Measurements from ENCODE around the gene P2RX2. TPM values are rescaled to one million over a fixed set of nuclear protein-coding genes. Genes with fewer than 3 reads are reported as not detected.

Gene P2RX2
- total RNA-seq, 1 donor from 2014 or later, result not detected

DNA sequence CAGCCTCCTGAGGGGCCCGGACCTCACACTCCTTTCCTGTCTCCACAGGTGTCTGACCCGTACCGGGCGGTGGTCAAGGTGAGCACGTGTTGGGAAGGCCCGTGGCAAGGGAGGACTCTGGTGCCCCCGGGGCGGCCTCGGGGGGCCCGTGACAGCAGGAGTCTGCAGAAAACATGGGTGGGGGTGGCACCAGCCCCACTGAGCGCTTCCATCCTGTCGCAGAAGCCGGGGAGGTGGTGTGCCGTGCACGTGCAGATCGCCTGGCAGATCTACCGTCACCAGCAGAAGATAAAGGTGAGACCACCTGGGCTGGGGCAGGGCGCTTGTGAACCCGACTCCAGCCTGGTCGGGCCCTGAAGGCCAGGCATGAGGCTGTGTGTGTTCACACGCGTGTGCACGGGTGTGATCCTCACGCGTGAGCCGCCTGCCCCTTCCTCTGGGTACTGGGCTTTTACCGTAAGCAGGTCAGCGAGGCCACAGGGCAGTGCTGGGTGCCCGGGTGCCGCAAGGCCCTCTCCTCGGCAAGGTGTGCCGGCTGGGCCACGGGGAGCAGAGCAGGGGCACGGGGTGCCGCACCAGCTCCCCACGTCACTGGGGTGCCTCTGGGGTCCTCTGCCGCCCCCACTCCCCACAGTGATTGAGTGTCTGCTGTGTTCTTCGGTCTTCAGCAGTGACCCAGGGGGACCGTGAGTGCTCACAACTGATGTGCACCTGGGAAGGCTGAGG lies 44.1 kb upstream of the P2RX2 start:
- Histone ChIP-seq H4K20me1 (ENCODE audit: insufficient read depth, low read length) (no peaks in the 10 kb centered on the region), H3K27me3 (ENCODE audit: insufficient read depth, low read length) (no peaks in the 10 kb centered on the region), H3K4me1 (ENCODE audit: insufficient read depth, low read length) (no peaks in the 10 kb centered on the region), H3K4me3 (ENCODE audit: insufficient read depth, low read depth, low read length) (no peak overlapping the region), H3K9ac (ENCODE audit: low read length) (no peak overlapping the region), H3K36me3 (ENCODE audit: insufficient read depth, low read length) (peaks cover 3% of the 10 kb centered on the region), H3K79me2 (ENCODE audit: insufficient read depth, low read length) (no peaks in the 10 kb centered on the region), H3K27ac (ENCODE audit: low read depth, low read length) (no peak overlapping the region), H3K4me2 (ENCODE audit: low read length) (no peak overlapping the region), H2AFZ (ENCODE audit: low read depth, low read length) (no peak overlapping the region), H3K9me3 (ENCODE audit: insufficient read depth, low read depth, low read length) (no peaks in the 10 kb centered on the region)
- H3K27ac Mint-ChIP-seq (ENCODE audit: unreplicated experiment), result no peak overlapping the region
- H3K36me3 Mint-ChIP-seq (ENCODE audit: low read depth, unreplicated experiment), result peaks cover 13% of the 10 kb centered on the region
- no peak overlapping the region for H3K4me3 Mint-ChIP-seq (ENCODE audit: unreplicated experiment)
- TF ChIP-seq CTCF (IDR thresholded peaks at IDR 0.05; ENCODE audit: insufficient read depth, low read depth, low read length), result no peak
- TF ChIP-seq EZH2 (IDR thresholded peaks at IDR 0.05; ENCODE audit: insufficient read depth, low read length), result no peak
- H3K27me3 Mint-ChIP-seq (ENCODE audit: low read depth, unreplicated experiment), result peaks cover 4% of the 10 kb centered on the region
- no peaks in the 10 kb centered on the region for H3K9me3 Mint-ChIP-seq (ENCODE audit: unreplicated experiment)
- no peaks in the 10 kb centered on the region for H3K4me1 Mint-ChIP-seq (ENCODE audit: low read depth, unreplicated experiment)
- no peak for DNase-seq (ENCODE audit: low read depth)
- no peak for FAIRE-seq

GRCh38 chr12:132575661-132576060 lies 42.9 kb upstream of the P2RX2 start:
- no peaks in the 10 kb centered on the region for H3K4me1 ChIP-seq (ENCODE audit: insufficient read depth, low read length)
- no peak for FAIRE-seq
- H2AFZ ChIP-seq (ENCODE audit: low read depth, low read length), result no peak overlapping the region
- TF ChIP-seq CTCF (IDR thresholded peaks at IDR 0.05; ENCODE audit: insufficient read depth, low read depth, low read length) (no peak), EZH2 (IDR thresholded peaks at IDR 0.05; ENCODE audit: insufficient read depth, low read length) (no peak)
- H3K27ac ChIP-seq (ENCODE audit: low read depth, low read length), result no peak overlapping the region
- Mint-ChIP-seq H3K4me1 (ENCODE audit: low read depth, unreplicated experiment) (no peaks in the 10 kb centered on the region), H3K9me3 (ENCODE audit: unreplicated experiment) (no peaks in the 10 kb centered on the region), H3K4me3 (ENCODE audit: unreplicated experiment) (no peak overlapping the region), H3K36me3 (ENCODE audit: low read depth, unreplicated experiment) (peaks cover 16% of the 10 kb centered on the region), H3K27me3 (ENCODE audit: low read depth, unreplicated experiment) (peaks cover 11% of the 10 kb centered on the region), H3K27ac (ENCODE audit: unreplicated experiment) (peak overlapping the region; percentile 18)
- H3K4me2 ChIP-seq (ENCODE audit: low read length), result no peak overlapping the region
- H3K4me3 ChIP-seq (ENCODE audit: insufficient read depth, low read depth, low read length), result no peak overlapping the region
- H3K27me3 ChIP-seq (ENCODE audit: insufficient read depth, low read length), result no peaks in the 10 kb centered on the region
- peaks cover 3% of the 10 kb centered on the region for H3K36me3 ChIP-seq (ENCODE audit: insufficient read depth, low read length)
- no peaks in the 10 kb centered on the region for H3K9me3 ChIP-seq (ENCODE audit: insufficient read depth, low read depth, low read length)
- no peaks in the 10 kb centered on the region for H3K79me2 ChIP-seq (ENCODE audit: insufficient read depth, low read length)
- DNase-seq (ENCODE audit: low read depth), result no peak
- no peak overlapping the region for H3K9ac ChIP-seq (ENCODE audit: low read length)
- peaks cover 4% of the 10 kb centered on the region for H4K20me1 ChIP-seq (ENCODE audit: insufficient read depth, low read length)

- no peak overlapping the region for H3K4me2 ChIP-seq (ENCODE audit: low read length)
- FAIRE-seq, result no peak
These were observed 41.9 kb upstream of the P2RX2 start for GRCh38 chr12:132576701-132577100.

More at GRCh38 chr12:132576701-132577100, 41.9 kb upstream of the P2RX2 start:
- Histone ChIP-seq H3K36me3 (ENCODE audit: insufficient read depth, low read length) (peaks cover 3% of the 10 kb centered on the region), H2AFZ (ENCODE audit: low read depth, low read length) (no peak overlapping the region), H3K79me2 (ENCODE audit: insufficient read depth, low read length) (no peaks in the 10 kb centered on the region), H3K9ac (ENCODE audit: low read length) (no peak overlapping the region), H3K4me1 (ENCODE audit: insufficient read depth, low read length) (no peaks in the 10 kb centered on the region), H4K20me1 (ENCODE audit: insufficient read depth, low read length) (peaks cover 10% of the 10 kb centered on the region), H3K27me3 (ENCODE audit: insufficient read depth, low read length) (no peaks in the 10 kb centered on the region), H3K27ac (ENCODE audit: low read depth, low read length) (no peak overlapping the region), H3K4me3 (ENCODE audit: insufficient read depth, low read depth, low read length) (no peak overlapping the region), H3K9me3 (ENCODE audit: insufficient read depth, low read depth, low read length) (no peaks in the 10 kb centered on the region)
- Mint-ChIP-seq H3K4me3 (ENCODE audit: unreplicated experiment) (no peak overlapping the region), H3K27ac (ENCODE audit: unreplicated experiment) (no peak overlapping the region), H3K9me3 (ENCODE audit: unreplicated experiment) (no peaks in the 10 kb centered on the region), H3K4me1 (ENCODE audit: low read depth, unreplicated experiment) (no peaks in the 10 kb centered on the region), H3K27me3 (ENCODE audit: low read depth, unreplicated experiment) (peaks cover 11% of the 10 kb centered on the region), H3K36me3 (ENCODE audit: low read depth, unreplicated experiment) (peaks cover 16% of the 10 kb centered on the region)
- no peak for DNase-seq (ENCODE audit: low read depth)
- no peak for TF ChIP-seq CTCF (IDR thresholded peaks at IDR 0.05; ENCODE audit: insufficient read depth, low read depth, low read length)
- no peak for TF ChIP-seq EZH2 (IDR thresholded peaks at IDR 0.05; ENCODE audit: insufficient read depth, low read length)

Measured in astrocyte (in vitro differentiated cells and primary cell).